ENCODE measurements around the gene NFILZ. TPM values are rescaled to one million over a fixed set of nuclear protein-coding genes. Genes with fewer than 3 reads are reported as not detected.

NFILZ gene
- total RNA-seq, 1 donor from 2014 or later = not detected

Other genes with a start within 250 kb of the NFILZ start
- gene RAB11B, start 240.3 kb upstream of the NFILZ start, total RNA-seq = 46.3 and 71.9 TPM in 2 replicates
- gene MARCHF2, start 217.3 kb upstream of the NFILZ start, total RNA-seq = 254 and 324 TPM in 2 replicates
- 71.3 and 136 TPM in 2 replicates for gene HNRNPM, start 185.7 kb upstream of the NFILZ start, total RNA-seq
- gene PRAM1, start 128.0 kb upstream of the NFILZ start, total RNA-seq = not detected in 2 replicates
- 17.0 and 23.0 TPM in 2 replicates for gene ZNF414, start 116.5 kb upstream of the NFILZ start, total RNA-seq
- gene MYO1F, start 53.2 kb upstream of the NFILZ start, total RNA-seq = 0.15 and 0.23 TPM in 2 replicates
- 32.6 and 44.3 TPM in 2 replicates for gene ADAMTS10, start 19.9 kb upstream of the NFILZ start, total RNA-seq
- not detected in 2 replicates for gene ACTL9, start 68.2 kb downstream of the NFILZ start, total RNA-seq
- gene OR2Z1, start 91.0 kb downstream of the NFILZ start, total RNA-seq = not detected in 2 replicates
- 5.6 and 11.7 TPM in 2 replicates for gene ZNF558, start 201.7 kb downstream of the NFILZ start, total RNA-seq
- not detected in 2 replicates for gene MBD3L1, start 201.7 kb downstream of the NFILZ start, total RNA-seq

Data from glomerular endothelial cell (primary cell).